ENCODE results near the gene ADAMTS12. TPM values are rescaled to one million over a fixed set of nuclear protein-coding genes. Genes with fewer than 3 reads are reported as not detected.

Gene ADAMTS12
- total and polyA plus RNA-seq, 2 of the 8 experiments (the other 6 are each of a cell fraction or from before 2014, with no cell fraction given): 6.4 to 12.8 TPM

DNA sequence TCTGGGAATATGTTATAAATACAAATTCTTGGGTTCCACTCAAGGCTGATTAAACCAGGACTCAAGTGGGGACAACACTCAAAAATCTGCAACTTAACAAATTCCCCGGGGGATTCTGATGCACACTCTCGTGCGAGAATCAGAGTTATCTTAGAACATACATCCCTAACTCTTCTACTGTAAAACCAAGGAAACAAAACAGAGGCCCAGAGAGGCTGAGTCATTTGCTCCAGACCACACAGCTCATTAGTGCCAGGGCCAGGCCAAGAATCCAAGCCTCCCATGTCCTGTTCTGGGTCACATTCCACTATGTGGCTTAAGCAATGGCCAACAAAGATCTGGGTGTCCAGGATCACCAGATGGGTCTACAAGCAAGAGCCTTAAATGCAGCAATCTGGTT is 166.0 kb downstream of the ADAMTS12 start:
- TF ChIP-seq YY1 (IDR thresholded peaks at IDR 0.05; ENCODE audit: low read depth, low read length) (no peak), CEBPB (IDR thresholded peaks at IDR 0.05; ENCODE audit: low read depth, low read length) (no peak), TBP (IDR thresholded peaks at IDR 0.05; ENCODE audit: low read depth, low read length) (no peak), KDM5A (IDR thresholded peaks at IDR 0.05; ENCODE audit: low read length) (no peak), CBX8 (IDR thresholded peaks at IDR 0.05; ENCODE audit: borderline replicate concordance, low read depth, low read length) (no peak), MAX (IDR thresholded peaks at IDR 0.05) (no peak)
- DNase-seq (ENCODE audit: low read depth in 1 of 2, low spot score in 2 of 2) (no peak), FAIRE-seq (no peak)
- H3K23ac ChIP-seq (ENCODE audit: insufficient read length): no peak overlapping the region
- H3K56ac ChIP-seq (replicated peaks; ENCODE audit: insufficient read length, low read depth, low read length): no peak overlapping the region
- no peaks in the 10 kb centered on the region for H3K79me2 ChIP-seq (ENCODE audit: control insufficient read depth in 1 of 2, insufficient read depth in 2 of 2, low read length in 2 of 2)
- no peak overlapping the region for H3K9ac ChIP-seq (replicated peaks in 1 of 4; ENCODE audit: extremely low read depth in 1 of 4, low read depth in 3 of 4, low read length in 3 of 4)
- H3K4me2 ChIP-seq (ENCODE audit: insufficient read depth in 1 of 2, low read depth in 2 of 2, low read length in 2 of 2): no peak overlapping the region
- no peak overlapping the region for H4K91ac ChIP-seq (replicated peaks; ENCODE audit: insufficient read length, low read length)
- POLR2A ChIA-PET (ENCODE audit: partially characterized antibody): no interaction called here
- H2BK20ac ChIP-seq (ENCODE audit: low read length): no peak overlapping the region
- H3K9me3 ChIP-seq (ENCODE audit: insufficient read depth in 2 of 2, low read depth in 1 of 2, low read length in 1 of 2): no peaks in the 10 kb centered on the region
- WGBS, 2 experiments (ENCODE audit: extremely low coverage in 1 of 2, insufficient coverage in 1 of 2, insufficient read length in 1 of 2, insufficient replicate concordance in 2 of 2, low coverage in 1 of 2, low lambda C conversion rate in 2 of 2, missing lambda C conversion rate in 1 of 2): 88% methylated on average over 3 of the region's 3 CpGs; no CpG with 5 or more reads in 1 of the 2 experiments
- no peak overlapping the region for H2BK5ac ChIP-seq (ENCODE audit: low read depth, low read length)
- no peaks in the 10 kb centered on the region for H3K23me2 ChIP-seq (ENCODE audit: low read depth, low read length)
- H2BK15ac ChIP-seq (ENCODE audit: low read length): no peak overlapping the region
- no peak overlapping the region for H3K14ac ChIP-seq (ENCODE audit: insufficient read length)
- no peak overlapping the region for H2BK120ac ChIP-seq (replicated peaks; ENCODE audit: low read depth, low read length)
- no peak overlapping the region for H2AFZ ChIP-seq (ENCODE audit: low read length)
- H4K20me1 ChIP-seq (replicated peaks in 1 of 2; ENCODE audit: control insufficient read depth in 1 of 2, insufficient read depth in 2 of 2, low read length in 2 of 2): no peaks in the 10 kb centered on the region
- H3K4ac ChIP-seq (replicated peaks; ENCODE audit: insufficient read length, low read depth, low read length): no peak overlapping the region
- H4K5ac ChIP-seq (ENCODE audit: insufficient read length, low read depth, low read length): no peak overlapping the region
- no peak overlapping the region for H3K4me3 ChIP-seq (ENCODE audit: extremely low read depth in 1 of 4, insufficient read depth in 2 of 4, low read depth in 3 of 4, low read length in 4 of 4)
- H3K36me3 ChIP-seq (ENCODE audit: control insufficient read depth in 2 of 4, insufficient read depth in 4 of 4, low read length in 3 of 4): no peaks in the 10 kb centered on the region
- H3K27me3 ChIP-seq (replicated peaks in 1 of 4; ENCODE audit: control insufficient read depth in 3 of 4, extremely low read depth in 1 of 4, insufficient read depth in 3 of 4, low read length in 3 of 4): no peaks in the 10 kb centered on the region
- no peak overlapping the region for H2BK12ac ChIP-seq (ENCODE audit: low read depth, low read length)
- CTCF ChIA-PET (ENCODE audit: partially characterized antibody): interaction anchor here (0.6 to 1.9 kb wide), 3 partner anchors 9 to 208 kb away, joined by 3 to 7 read pairs (median 5); no protein-coding TSS in a partner anchor
- no peak overlapping the region for H3K27ac ChIP-seq (ENCODE audit: low read depth, low read length)
- no peaks in the 10 kb centered on the region; the same call in 1 of the 2 replicates for H3K79me1 ChIP-seq (ENCODE audit: low read depth, low read length)
- no peaks in the 10 kb centered on the region for H3K4me1 ChIP-seq (replicated peaks in 1 of 4; ENCODE audit: control insufficient read depth in 3 of 4, insufficient read depth in 4 of 4, low read length in 3 of 4)
- H2AK5ac ChIP-seq (ENCODE audit: low read depth, low read length): no peak overlapping the region
- no peak overlapping the region for H3K18ac ChIP-seq (ENCODE audit: extremely low read depth, low read length)
- H4K8ac ChIP-seq (ENCODE audit: extremely low read depth, insufficient read depth, low read length): no peak overlapping the region

Measured in H1 (cell line).